ENCODE data around the gene ADAMTS14.

ADAMTS14 gene

DNA sequence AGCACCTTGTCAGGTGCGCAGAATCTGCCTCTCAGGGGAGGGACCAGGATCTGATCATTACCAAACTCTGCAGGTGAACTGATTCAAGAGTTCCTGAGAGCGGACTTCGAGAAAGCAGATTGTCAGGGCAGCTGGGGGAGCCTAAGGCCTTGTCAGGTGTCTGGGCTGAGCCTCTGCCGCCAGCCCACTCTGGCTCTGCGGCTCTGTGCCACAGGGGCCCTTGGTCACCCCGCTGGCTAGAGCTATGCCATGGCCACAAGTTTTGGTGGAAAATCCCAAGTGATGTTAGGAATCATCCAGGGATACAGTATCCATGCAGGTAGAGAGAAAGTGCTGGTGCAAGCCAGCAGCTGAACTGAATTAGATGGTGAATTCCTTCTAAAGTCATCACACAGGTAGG lies 4.2 kb downstream of the ADAMTS14 start:
- no peak for DNase-seq

DNA sequence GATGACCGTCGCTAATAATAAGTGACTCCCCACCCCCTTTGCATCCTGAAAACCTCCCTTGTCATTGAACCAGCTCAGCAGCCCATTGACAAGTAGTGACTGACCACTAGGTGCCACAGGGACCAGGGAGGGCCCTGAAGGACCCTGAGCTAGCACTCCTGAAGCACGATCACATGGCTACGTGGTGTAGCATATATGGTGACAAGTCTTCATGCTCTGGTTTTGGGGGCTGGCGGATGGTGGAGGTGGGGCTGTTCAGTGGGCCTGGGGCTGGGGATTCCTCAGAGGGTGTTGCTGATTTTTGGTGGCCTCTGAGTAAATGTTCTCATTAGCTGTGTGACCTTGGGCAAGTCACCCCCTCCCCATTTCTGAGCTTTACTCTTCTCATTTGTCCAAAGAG lies 4.7 kb downstream of the ADAMTS14 start:
- DNase-seq: no peak

DNA sequence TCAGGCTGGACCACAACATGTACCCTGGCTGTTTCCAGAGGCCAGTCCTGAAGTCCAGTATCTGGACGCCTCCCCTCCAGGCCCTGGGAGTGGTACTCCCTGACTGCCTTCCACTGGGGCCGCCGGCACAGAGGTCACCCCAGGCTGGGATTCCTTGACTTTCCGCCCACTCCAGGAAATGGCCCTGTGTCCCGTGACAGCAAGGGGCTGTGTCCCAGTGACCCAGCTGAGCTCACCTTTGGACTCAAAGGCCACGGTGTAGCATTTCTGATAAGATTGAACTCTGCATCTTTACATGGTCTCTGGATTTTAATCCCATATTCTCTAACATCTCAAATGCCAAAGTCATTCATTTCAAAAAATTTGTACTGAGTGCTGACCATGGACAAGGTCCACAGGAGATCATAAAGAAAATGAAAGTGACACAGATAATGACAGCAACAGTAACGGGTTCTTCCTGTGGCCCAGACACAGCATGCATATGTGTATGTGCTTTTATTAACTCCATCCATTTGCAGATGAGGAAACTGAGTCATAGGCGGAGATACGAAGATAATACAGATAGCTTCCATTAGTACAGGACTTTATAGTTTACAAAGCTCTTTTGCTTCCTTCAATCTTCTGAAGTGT lies 5.4 kb downstream of the ADAMTS14 start:
- DNase-seq: no peak

DNA sequence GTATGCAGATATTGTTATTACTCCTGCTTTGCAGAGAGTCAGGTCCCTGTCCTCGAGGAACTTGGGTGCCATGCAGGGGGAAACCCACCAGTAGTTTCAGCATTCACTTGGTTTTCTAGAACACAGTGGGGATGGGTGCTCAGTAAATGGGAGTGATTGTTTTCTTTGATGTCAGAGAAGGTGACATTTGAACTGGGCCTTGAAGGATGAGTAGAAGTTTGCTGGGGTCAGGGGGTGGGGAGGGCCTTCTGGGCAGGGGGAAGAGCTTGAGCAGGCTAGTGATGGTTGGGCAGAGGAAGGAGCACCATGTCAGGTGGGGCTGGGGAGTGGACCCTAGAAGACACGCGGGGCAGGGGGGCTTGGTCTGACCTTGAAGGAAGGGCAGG lies 5.9 kb downstream of the ADAMTS14 start:
- DNase-seq: no peak

DNA sequence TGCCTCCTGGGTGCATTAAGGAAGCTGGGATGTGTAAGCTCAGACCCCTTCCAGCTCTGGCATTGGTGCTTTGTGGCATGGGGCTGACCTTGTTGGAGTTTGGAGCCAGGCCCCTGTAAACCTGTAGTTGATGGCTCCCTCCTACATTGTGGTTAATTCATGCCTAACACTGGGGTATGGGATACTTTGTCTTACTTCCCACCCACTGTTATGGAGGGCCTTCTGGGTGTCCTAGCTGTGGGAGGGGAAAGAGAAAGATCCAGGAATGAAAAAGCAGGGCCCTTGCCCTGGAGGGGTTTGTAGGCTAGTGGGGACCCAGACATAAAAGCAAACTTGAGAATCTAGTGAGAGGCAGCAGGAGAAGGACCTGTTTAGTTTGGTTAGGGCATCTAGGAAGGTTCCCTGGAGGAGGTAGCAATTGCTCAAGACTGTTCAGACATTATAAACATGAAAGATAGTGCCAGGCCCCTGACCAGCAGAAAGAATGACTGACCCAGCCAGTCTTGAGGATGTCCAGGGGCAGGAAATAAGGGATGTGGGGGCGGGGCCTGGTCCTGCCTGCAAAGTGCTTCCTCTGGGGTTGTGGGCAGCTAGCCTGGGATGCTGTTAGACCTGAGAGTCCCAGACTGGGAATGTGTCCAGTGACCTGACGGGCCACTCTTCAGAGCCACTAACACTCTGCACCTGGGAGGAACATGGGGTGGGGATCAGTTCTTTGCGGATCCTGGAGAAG lies 6.6 kb downstream of the ADAMTS14 start:
- DNase-seq: no peak

DNA sequence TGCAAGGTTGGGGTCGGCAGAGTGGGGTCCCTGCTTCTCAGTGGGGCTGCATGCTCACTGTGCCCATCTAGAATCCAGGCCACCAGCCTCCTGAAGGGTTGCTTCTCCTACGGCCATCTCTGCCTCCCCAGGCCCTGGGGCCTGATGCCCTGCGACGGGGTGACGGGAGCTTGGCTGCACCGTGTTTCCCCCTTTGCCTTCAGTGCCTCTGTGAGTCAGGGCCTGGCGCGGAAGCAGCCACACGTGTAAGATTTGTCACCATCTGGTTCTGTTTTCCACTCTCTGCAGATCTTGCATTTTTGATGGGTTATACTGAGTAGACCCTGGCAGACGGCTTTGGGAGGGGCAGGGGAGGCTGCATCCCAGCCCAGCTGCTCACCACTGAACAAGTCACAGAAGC lies 7.2 kb downstream of the ADAMTS14 start:
- no peak for DNase-seq

DNA sequence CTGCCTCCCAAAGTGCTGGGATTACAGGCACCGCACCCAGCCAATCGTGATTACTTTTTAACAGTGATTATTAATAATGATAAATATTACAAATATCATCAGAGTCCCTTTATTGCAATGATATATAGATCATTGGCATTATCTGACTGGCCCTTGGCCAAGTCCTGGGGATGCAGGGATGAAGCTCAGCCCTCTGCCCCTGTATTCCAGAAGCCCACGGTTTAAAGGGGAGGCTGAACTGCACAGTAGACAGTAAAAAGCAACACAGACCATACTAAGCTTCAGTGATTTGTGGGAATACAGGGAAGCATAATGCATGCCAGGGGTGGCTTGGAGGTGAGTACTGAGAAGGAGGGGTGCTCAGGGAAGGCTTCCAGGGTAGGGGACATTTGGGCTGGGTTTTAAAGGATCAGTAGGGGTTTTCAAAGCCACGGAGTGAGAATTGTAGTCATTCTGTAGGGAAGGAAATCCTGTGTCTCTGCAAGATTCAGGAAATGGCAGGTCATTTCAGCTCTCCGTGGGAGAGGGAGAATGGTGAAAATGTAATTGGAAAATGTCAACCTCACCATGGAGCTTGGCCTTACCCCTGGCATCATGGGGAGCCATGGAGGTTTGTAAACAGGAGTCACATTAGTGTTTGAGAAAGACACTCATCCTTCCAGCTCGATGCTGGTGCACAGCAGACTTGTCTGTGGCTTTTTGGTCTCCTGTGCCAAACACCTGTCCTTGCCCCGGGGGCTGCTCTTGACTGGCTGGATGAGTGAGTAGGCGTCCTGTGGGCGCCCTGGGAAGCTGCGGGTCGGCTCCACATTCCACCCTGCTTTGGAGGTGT lies 8.8 kb downstream of the ADAMTS14 start:
- DNase-seq: no peak

DNA sequence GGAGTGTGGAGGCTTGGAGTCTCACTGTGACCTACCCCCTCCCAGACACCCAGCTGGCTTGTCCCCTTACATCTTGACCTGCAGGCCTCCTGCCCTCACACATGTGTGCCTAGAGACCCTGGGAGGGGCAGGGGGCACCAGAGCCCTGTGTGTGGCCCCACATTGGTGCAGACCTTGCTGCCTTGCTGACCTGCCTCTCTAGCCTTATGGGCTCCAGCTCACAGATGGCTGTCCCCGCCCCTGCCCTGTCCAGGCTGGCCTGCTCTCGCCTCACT lies 9.4 kb downstream of the ADAMTS14 start:
- DNase-seq: no peak

DNA sequence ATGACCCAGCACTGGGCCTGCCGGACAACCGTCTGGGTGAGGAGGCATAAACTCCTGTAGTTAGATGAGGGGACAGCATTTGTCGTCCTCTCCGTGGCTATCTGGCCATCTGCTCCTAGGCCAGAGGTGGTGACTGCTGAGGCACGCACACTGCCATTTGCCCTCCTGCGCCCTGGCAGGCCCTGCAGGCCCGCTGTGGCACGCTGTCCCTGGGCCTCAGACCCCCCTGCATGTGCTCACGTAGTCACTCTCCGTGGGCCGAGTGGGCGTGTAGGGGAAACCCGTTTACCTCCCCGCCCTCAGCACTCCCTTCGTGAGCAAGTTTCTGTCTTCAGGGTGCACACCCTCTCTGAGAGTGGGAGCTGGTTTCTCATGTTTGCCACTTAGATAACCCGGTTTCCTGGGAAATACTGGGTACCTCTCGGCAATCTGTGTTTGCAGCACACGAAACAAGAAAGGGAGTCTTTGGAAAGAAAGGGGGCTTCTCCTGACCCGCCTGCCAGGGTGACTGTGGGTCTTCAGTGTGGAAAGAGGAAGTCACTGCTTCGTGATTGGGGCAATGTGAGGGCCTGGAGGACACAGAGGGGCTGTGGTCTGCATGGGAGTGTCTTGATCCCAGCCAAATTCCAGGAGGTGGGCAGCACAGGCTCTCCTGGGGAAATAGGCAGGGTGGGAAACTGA lies 10.8 kb downstream of the ADAMTS14 start:
- DNase-seq: peak; percentile 16

DNA sequence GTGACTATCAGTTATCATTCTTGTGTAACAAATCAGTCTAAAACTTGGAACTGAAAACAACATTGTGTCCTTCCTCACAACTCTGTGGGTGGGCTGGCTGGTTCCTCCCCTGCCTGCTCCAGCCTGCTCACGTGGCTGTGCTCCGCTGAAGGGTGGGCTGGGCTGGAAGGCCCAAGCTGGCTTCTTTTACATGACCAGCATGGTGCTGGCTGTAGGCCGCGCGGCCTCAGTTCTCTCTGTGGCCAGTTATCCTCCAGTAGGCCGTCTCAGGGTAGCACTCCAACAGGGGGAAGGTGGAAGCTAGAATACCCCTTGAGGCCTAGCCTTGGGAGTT lies 11.3 kb downstream of the ADAMTS14 start:
- no peak for DNase-seq

DNA sequence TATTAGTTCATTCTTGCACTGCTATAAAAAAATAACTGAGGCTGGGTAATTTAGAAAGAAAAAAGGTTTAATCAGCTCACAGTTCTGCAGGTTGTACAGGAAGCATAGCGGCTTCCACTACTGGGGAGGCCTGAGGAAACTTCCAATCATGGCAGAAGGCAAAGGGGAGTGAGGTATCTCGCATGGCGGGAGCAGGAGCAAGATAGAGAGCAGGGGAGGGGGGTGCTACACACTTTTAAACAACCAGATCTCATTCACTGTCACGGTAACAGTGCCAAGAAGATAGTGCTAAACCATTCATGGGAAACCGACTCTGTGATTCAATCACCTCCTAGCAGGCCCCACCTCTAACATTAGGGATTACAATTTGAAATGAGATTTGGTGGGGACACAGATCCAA lies 11.6 kb downstream of the ADAMTS14 start:
- no peak for DNase-seq

DNA sequence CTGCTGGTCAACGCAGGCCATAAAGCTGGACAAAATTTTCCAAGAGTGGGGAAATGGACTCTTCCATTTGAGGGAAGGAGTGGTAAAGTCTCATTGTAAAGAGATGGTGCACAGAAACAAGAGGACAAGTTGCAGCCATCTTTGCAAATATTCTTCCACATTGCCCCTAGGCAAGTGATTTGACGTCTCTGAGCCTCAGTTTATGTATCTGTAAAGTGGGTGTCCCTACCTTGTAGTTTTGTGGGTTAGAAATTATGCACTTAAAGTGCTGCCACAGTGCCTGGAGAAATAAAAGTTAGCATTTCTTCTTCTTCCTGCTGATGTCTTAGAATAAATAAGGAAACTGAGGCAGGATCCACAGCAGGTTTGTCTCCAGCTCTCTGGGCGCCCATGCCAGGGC lies 12.1 kb downstream of the ADAMTS14 start:
- no peak for DNase-seq

DNA sequence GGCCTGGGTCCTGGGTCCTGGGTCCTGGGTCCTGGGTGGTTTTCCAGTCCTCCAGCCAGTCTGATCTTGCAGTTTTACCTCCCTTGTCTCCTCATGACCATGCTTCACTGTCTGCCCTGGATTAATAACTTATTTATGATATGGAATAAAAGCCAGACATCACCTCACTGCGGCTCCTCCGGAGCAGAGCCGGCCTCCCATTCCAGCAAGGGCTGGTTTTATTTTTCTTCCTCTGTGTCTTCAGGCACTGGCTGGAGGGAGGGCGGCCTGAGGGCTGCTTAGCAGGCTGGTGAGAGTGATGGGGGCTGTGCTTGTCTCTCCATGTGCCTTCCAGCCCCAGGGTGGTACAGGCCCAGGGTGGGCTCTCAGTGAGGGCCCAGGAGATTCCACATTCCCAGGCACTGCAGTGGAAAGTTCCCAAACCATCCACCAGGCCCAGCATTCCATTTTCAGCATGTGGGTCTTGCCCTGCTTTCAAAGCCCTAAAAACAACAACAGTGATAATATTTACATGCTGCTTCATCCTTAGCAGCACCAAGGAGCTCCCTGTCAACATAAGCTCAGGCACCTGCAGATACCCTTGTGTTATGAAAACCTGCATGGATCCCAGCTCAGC lies 12.6 kb downstream of the ADAMTS14 start:
- DNase-seq: no peak

DNA sequence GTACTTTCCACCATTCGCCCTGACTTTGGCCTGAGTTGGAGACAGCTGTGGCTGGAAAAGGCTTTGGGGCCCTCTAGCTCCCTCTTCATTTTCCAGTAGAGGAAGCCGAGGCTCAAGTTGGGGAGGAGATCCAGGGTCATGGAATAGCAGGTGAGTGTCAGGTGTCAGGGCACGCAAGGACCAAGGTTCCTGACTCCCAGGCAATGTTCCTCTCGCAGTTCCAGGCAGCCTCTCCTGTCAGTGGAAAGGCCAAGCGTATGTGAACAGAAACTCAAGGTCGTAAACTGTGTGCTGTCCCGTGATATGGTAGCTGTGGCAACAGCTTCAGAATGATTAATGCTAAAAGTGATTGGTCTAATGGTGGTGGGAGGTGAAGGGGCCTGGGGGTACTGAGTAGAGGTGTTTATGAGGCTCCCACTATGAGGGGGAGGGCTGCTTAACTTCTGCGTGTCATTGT lies 13.2 kb downstream of the ADAMTS14 start:
- DNase-seq: no peak

DNA sequence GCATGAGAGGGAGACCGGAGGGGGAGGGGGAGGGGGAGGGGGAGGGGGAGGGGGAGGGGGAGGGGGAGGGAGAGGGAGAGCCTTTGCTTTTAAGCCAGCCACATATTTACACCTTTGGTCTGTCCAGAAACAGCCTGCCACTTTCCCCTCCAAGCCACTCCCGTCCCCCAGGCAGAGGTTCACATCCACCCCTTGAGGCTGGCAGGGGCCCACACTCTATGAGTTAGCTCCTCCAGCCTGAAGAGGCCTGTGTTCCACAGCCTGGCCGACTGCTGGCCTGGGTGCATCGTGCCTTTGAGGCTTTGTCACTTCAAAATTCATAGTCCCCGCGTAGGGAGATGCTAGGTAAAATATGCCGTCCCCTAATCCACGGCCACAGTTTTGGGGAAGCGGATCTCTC lies 16.5 kb downstream of the ADAMTS14 start:
- no peak for DNase-seq

DNA sequence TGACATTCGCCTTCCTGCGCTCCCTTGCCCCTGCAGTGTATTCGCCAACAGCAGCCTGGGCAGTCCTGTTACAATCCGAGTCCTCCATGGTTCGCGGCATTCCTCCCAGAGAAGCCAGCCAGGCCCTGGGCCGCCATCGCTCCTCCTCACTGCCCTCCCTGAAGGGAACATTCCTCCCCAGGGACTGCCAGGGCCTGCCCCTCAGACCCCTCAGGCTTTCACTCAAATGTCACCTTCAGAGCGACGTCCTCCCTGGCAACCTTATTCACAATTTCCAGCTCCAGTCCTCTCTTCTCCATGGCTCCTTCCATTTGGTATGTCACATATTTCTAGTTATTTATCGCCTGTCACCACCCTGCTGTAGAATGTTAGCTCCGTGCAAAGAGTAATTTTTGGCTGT lies 17.4 kb downstream of the ADAMTS14 start:
- no peak for DNase-seq

DNA sequence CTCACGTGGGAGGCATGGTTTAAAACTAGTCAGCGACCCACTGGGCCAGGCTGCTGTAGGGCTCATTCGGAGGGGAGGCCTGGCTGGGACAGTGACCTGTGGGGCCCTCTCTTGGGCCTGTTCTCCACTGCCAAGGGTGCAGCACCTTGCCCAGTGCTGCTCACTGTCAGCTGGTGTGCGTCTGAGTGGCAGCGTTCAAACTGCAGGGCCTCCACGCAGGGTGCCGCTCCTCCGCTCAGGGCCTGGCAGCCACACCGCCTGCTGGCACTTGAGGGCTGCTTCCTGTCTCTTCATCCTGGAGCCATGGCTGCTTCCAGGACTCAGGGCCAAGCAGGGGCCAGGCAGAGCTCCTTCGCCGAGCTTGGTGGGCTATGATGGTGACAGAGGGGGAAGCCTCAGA lies 18.3 kb downstream of the ADAMTS14 start:
- no peak for DNase-seq

DNA sequence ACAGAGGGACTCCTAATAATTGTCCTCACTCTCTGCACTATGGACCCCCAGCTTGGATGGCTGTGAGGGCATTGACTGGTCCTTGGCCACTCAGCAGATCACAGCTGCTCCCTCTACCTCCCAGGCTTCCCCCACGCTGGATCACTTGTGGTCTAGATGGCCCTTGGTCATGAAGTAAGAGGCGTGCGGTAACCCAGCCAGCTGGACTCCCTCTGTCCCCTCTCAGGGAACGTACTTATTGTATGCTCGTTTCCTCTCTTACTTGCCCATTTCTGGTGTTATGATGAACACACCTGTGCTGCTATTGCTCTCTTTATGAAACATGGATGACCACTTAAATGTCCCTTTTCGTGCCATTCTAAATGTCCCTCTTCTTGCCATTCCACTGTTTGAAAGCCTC lies 19.3 kb downstream of the ADAMTS14 start:
- no peak for DNase-seq

DNA sequence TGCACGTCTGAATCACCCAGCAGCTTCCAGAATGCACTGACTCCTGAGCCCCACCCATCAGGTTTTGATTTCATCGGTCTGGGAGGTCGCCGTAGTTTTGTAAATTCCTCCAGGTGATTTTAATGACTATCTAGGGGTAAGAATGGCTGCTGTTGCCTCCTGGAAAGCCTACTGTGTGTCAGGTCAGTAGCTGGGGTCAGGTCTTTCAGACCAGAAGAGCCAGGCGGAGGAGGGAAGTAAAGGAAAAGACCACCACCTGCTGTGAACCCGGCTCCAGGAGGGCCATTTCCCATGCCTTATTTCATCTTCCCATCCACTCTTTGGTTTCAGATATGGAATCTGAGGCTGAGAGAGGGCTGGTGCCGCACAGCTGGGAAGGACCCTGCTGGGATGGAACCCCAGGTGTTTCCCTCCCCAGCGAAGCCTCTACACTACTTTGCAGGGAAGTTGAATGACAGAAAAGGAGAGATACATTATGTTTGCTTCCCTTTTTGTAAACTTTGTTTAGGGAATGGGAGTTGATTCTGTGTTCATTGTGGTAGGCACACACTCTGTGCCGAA lies 19.8 kb downstream of the ADAMTS14 start:
- no peak for DNase-seq

DNA sequence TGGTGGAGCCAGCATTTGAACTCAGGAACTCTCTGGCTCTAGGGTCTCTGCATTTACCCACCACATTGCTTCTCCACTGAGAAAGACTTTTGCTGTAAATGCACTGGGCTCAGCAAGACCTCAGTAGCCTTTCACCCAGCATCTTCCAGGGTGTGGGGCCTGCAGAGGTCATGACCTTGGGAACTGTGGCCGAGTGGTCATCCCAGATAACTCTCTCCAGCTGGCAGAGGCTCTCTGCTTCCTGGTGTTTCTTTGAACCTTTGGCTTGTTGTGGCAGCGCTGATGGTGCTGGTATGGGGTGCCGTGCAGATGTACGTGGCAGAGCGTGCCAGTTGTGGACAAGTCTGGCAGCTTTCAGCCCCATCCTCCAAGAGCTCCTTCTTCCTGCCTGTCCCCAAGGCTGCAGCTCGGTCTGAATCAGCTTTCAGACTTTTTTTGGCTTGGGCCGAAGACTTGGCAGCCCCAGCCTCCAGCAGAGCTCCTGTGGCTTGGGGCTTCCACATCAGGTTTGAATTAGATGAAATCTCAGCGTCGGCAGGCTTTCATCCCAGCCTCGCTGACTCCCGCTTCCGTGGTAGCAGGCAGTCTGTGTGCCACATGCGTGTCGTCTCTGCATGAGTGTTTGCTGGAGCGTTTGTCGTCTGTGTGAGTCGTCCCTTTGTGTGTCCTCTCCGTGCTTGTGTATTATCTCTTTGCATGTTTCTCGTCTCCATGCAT lies 21.5 kb downstream of the ADAMTS14 start:
- DNase-seq: no peak

DNA sequence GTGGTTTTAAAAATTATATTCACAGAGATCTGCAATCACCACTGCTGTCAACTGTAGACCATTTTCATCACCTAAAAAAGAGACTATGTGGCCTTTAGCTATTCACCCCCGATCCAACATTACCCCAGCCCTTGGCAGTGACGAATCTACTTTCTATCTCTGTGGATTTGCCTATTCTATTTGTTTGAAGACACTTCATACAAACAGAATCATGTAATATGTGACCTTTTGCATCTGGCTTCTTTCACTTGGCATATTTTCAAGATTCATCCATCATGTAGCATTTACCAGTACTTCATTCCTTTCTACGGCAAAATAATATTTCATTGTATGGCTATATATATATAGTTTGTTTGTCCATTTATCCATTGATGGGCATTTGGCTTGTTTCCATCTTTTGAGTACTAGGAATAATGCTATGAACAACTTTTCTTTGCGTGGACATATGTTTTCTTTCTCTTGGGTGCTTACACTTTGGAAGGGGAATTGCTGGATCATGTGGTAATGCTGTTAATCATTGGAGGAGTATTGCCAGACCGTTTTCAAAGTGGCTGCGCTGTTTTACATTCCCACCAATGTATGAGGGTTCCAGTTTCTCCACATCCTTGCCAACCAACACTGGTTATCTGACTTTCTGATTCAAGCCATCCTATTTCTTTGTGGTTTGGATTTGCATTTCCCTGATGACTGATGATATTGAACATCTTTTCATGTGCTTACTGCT lies 22.3 kb downstream of the ADAMTS14 start:
- DNase-seq: no peak
